ENCODE results near the gene PTPRT. TPM values are rescaled to one million over a fixed set of nuclear protein-coding genes. Genes with fewer than 3 reads are reported as not detected.

Gene PTPRT
- total RNA-seq, 1 donor from 2014 or later, result not detected

DNA sequence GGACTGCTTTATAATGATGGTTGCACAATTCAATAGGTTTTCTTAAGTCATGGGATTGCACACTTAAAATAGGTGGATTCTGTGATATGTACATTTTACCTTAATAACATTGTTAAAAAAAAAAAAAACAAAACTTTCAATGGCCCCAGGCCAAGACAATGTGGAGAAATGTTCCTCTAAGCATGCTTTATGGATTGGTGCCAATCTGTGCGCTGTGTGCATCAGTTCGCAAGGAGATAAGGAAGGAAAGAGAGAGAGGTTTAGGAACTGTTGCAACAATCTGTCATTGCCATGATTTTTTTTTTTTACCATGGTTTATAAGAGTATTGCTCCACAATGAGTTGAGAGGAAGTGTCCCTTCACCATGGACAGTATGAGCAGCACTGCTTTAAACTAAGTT is 399.6 kb downstream of the PTPRT start:
- Mint-ChIP-seq H3K9me3 (ENCODE audit: unreplicated experiment) (peaks cover 29% of the 10 kb centered on the region), H3K27ac (ENCODE audit: unreplicated experiment) (no peak overlapping the region), H3K4me3 (ENCODE audit: unreplicated experiment) (no peak overlapping the region), H3K27me3 (ENCODE audit: unreplicated experiment) (no peaks in the 10 kb centered on the region), H3K4me1 (ENCODE audit: unreplicated experiment) (no peaks in the 10 kb centered on the region), H3K36me3 (ENCODE audit: unreplicated experiment) (no peaks in the 10 kb centered on the region)
- TF ChIP-seq CTCF (IDR thresholded peaks at IDR 0.05), result no peak
- DNase-seq (ENCODE audit: extremely low spot score, unreplicated experiment), result no peak

DNA sequence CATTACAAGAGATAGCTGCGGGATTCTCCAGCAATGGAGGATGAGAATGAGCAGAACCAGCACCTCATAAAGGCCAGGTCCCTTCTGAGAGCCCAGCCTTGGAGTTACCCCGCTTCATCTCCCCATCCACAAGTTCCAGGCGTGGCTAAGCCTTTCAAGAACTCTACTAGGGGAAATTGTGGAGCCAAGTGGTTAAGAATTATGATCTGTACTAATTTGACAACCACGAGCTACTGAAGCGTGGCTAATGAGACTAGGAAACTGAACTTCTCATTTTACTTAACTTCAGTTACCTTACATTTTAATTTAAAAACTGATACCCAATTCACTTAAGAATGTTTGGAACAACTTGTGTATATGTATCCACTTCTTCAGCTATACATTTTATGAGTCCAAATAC is 401.0 kb downstream of the PTPRT start:
- no peaks in the 10 kb centered on the region for H3K4me1 Mint-ChIP-seq (ENCODE audit: unreplicated experiment)
- H3K4me3 Mint-ChIP-seq (ENCODE audit: unreplicated experiment), result no peak overlapping the region
- no peak for DNase-seq (ENCODE audit: extremely low spot score, unreplicated experiment)
- H3K27ac Mint-ChIP-seq (ENCODE audit: unreplicated experiment), result no peak overlapping the region
- no peak for TF ChIP-seq CTCF (IDR thresholded peaks at IDR 0.05)
- peaks cover 26% of the 10 kb centered on the region for H3K9me3 Mint-ChIP-seq (ENCODE audit: unreplicated experiment)
- no peaks in the 10 kb centered on the region for H3K36me3 Mint-ChIP-seq (ENCODE audit: unreplicated experiment)
- H3K27me3 Mint-ChIP-seq (ENCODE audit: unreplicated experiment), result no peaks in the 10 kb centered on the region

- Mint-ChIP-seq H3K27me3 (ENCODE audit: unreplicated experiment) (no peaks in the 10 kb centered on the region), H3K36me3 (ENCODE audit: unreplicated experiment) (no peaks in the 10 kb centered on the region), H3K4me3 (ENCODE audit: unreplicated experiment) (no peak overlapping the region), H3K4me1 (ENCODE audit: unreplicated experiment) (no peaks in the 10 kb centered on the region), H3K27ac (ENCODE audit: unreplicated experiment) (no peak overlapping the region), H3K9me3 (ENCODE audit: unreplicated experiment) (peaks cover 32% of the 10 kb centered on the region)
- TF ChIP-seq CTCF (IDR thresholded peaks at IDR 0.05), result no peak
- no peak for DNase-seq (ENCODE audit: extremely low spot score, unreplicated experiment)
Measured at GRCh38 chr20:42785041-42785440, 404.7 kb downstream of the PTPRT start.

DNA sequence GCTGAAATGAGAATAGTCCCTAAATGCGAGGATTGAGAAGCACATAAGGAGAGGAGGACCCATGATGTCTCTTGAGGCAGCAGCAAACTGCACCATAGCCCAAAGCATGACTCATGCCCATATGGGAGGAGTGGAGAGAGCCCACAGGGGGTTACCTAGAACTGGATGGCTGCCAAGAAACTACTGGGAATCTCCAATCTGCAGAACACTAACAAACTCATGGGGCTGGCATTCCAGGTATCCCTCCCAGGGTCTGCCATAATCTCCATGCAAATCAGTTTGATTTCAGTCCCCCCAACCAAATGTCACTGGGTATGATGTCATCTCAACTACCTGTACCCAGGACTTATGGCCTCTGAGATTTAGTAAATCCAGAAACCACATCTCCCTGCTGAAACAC is 410.5 kb downstream of the PTPRT start:
- peaks cover 30% of the 10 kb centered on the region for H3K9me3 Mint-ChIP-seq (ENCODE audit: unreplicated experiment)
- H3K36me3 Mint-ChIP-seq (ENCODE audit: unreplicated experiment), result no peaks in the 10 kb centered on the region
- H3K4me3 Mint-ChIP-seq (ENCODE audit: unreplicated experiment), result no peak overlapping the region
- H3K27ac Mint-ChIP-seq (ENCODE audit: unreplicated experiment), result no peak overlapping the region
- H3K27me3 Mint-ChIP-seq (ENCODE audit: unreplicated experiment), result no peaks in the 10 kb centered on the region
- H3K4me1 Mint-ChIP-seq (ENCODE audit: unreplicated experiment), result no peaks in the 10 kb centered on the region
- TF ChIP-seq CTCF (IDR thresholded peaks at IDR 0.05), result no peak
- no peak for DNase-seq (ENCODE audit: extremely low spot score, unreplicated experiment)

DNA sequence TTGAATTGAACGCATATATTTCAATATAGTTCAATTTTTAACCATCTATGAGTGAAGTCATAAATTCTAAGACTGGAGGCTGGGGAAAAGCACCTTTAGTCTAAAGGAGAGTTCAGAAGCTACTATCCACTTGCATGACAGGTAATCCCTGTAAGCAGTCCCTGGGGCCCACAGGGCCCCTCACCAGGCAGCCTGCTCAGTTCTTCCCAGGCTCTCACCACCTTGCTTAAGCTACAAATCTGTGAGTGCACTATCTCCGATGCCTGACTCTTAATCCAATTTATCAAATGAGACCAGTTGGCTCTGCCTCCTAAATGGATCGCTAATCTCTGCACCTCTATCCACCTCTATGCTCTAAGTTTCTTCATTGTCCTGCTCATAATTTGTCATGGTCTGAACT is 413.8 kb downstream of the PTPRT start:
- DNase-seq (ENCODE audit: extremely low spot score, unreplicated experiment), result no peak
- Mint-ChIP-seq H3K27ac (ENCODE audit: unreplicated experiment) (no peak overlapping the region), H3K9me3 (ENCODE audit: unreplicated experiment) (peaks cover 33% of the 10 kb centered on the region), H3K27me3 (ENCODE audit: unreplicated experiment) (no peaks in the 10 kb centered on the region), H3K4me3 (ENCODE audit: unreplicated experiment) (no peak overlapping the region), H3K36me3 (ENCODE audit: unreplicated experiment) (no peaks in the 10 kb centered on the region), H3K4me1 (ENCODE audit: unreplicated experiment) (no peaks in the 10 kb centered on the region)
- TF ChIP-seq CTCF (IDR thresholded peaks at IDR 0.05), result no peak
